ENCODE results near the gene ECHS1. TPM values are rescaled to one million over a fixed set of nuclear protein-coding genes. Genes with fewer than 3 reads are reported as not detected.
A peak's percentile ranks its signal among the peaks of the same experiment; 100 is the strongest.

Gene ECHS1
- total RNA-seq, 4 donors from 2014 or later, result 64.0 to 77.7 (median 73.2) TPM

DNA sequence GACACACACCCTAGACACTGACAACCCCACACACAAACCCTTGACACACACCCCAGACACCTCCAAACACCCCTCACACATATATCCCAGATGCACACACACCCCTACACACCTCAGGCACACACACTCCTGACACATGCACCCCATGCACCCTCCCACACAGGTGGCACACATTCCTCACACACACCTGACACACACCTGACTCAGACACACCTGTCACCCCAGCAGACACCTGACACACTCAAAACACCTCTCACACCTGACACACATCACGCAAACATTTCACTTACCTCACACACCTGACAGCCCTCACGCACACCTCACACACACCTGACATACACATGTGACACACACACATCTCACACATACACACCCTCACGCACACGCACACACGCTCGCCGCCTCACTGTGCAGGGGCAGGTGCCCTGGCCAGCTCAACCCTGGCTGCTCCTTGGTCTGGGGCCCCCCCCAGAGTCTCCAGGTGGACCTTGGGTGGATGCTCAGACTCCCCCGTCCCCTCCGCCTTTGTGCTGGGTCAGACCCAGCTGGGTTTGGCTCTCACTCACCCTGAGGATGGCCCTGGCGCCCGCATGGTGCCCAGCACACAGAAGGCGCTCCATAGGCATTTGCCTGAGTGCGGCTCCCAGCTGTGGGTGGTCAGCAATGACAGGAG, 33.3 kb downstream of the ECHS1 start:
- peaks cover 20 to 25% (median 21%) of the 10 kb centered on the region in 4 donors for H3K4me1 ChIP-seq
- H3K27me3 ChIP-seq, result peaks cover 11 to 97% (median 36%) of the 10 kb centered on the region in 4 donors
- H3K27ac ChIP-seq (replicated peaks in 1 of 4), result no peak overlapping the region
- no peak overlapping the region for H3K4me3 ChIP-seq
- no peaks in the 10 kb centered on the region for H3K9me3 ChIP-seq
- DNase-seq (ENCODE audit: extremely low spot score), result no peak
- TF ChIP-seq POLR2A (IDR thresholded peaks at IDR 0.05; ENCODE audit: low read depth), result no peak
- TF ChIP-seq, protein P1, sequence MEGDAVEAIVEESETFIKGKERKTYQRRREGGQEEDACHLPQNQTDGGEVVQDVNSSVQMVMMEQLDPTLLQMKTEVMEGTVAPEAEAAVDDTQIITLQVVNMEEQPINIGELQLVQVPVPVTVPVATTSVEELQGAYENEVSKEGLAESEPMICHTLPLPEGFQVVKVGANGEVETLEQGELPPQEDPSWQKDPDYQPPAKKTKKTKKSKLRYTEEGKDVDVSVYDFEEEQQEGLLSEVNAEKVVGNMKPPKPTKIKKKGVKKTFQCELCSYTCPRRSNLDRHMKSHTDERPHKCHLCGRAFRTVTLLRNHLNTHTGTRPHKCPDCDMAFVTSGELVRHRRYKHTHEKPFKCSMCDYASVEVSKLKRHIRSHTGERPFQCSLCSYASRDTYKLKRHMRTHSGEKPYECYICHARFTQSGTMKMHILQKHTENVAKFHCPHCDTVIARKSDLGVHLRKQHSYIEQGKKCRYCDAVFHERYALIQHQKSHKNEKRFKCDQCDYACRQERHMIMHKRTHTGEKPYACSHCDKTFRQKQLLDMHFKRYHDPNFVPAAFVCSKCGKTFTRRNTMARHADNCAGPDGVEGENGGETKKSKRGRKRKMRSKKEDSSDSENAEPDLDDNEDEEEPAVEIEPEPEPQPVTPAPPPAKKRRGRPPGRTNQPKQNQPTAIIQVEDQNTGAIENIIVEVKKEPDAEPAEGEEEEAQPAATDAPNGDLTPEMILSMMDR (IDR thresholded peaks at IDR 0.05), result no peak
- TF ChIP-seq EP300 (IDR thresholded peaks at IDR 0.05), result no peak
- TF ChIP-seq POLR2AphosphoS5 (IDR thresholded peaks at IDR 0.05), result no peak
- no peaks in the 10 kb centered on the region for H3K36me3 ChIP-seq
- intact Hi-C loops (cut with DNase I), result loop anchor here (10.0 kb wide), 1 partner anchor 155 kb away; no protein-coding TSS in a partner anchor
- 86% methylated on average over 13 of the region's 13 CpGs for WGBS

DNA sequence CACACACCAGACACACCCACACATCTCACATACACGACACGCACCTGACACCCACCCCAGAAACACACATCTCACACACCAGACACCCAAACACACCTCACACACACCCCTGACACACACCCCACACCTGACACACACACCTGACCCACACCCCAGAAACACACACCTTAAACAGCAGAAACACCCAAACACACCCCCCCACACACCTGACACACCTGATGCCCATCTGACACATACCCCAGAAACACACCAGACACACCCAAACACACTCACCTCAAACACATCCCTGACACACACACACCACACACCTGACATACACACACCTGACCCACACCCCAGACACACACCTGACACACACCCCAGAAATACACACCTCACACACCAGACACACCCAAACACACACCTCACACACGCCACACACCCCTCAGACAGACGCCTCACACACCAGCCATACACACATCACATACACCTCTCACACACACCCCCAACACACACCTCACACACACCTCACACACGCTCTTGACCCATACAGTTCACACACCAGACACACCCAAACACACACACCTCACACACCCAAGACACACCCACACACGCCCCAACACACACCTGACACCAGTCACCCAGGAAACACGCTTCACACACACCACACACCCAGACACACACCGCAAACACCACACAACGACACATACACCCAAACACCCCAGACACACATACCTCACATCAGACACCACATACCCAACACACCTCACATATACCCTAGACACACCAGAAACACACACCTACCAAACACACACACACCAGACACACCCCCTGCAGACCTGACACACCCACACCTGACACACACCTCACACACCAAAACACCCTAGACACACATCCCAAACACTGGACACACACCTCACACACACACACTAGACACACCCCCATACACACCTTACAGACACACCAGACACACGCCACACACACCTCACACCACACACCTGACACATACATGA, 34.8 kb downstream of the ECHS1 start:
- Histone ChIP-seq H3K4me3 (no peak overlapping the region), H3K4me1 (peaks cover 22 to 28% (median 24%) of the 10 kb centered on the region in 4 donors), H3K27me3 (peaks cover 11 to 90% (median 40%) of the 10 kb centered on the region in 4 donors), H3K36me3 (no peaks in the 10 kb centered on the region), H3K27ac (replicated peaks in 1 of 4) (no peak overlapping the region), H3K9me3 (no peaks in the 10 kb centered on the region)
- whole genome bisulfite sequencing, result 91% methylated on average over 10 of the region's 10 CpGs
- no peak for DNase-seq (ENCODE audit: extremely low spot score)
- intact Hi-C loops (cut with DNase I), result loop anchor here (10.0 kb wide), 1 partner anchor 156 kb away; no protein-coding TSS in a partner anchor
- TF ChIP-seq EP300 (IDR thresholded peaks at IDR 0.05) (no peak), POLR2A (IDR thresholded peaks at IDR 0.05; ENCODE audit: low read depth) (no peak), POLR2AphosphoS5 (IDR thresholded peaks at IDR 0.05) (no peak)
- TF ChIP-seq, protein P1 (IDR thresholded peaks at IDR 0.05), result no peak

DNA sequence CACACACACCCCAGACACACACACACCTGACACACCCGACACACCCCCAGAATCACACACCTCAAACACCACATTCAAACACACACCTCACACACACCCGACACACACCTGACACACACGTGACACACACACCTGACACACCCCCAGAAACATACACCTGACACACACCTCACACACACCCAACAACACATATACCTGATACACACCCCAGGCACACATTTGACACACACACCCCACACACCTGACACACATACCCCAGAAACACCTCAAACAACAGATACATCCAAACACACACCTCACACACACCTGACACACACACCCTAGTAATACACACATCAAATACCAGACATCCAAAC, 35.8 kb downstream of the ECHS1 start:
- 81% methylated on average over 3 of the region's 3 CpGs for WGBS
- no peak for TF ChIP-seq POLR2A (IDR thresholded peaks at IDR 0.05; ENCODE audit: low read depth)
- DNase-seq (ENCODE audit: extremely low spot score), result no peak
- no peaks in the 10 kb centered on the region for H3K36me3 ChIP-seq
- no peaks in the 10 kb centered on the region for H3K9me3 ChIP-seq
- H3K4me1 ChIP-seq, result peaks cover 22 to 28% (median 24%) of the 10 kb centered on the region in 4 donors
- H3K4me3 ChIP-seq, result no peak overlapping the region
- intact Hi-C loops (cut with DNase I), result loop anchor here (10.0 kb wide), 1 partner anchor 157 kb away; no protein-coding TSS in a partner anchor
- no peak overlapping the region for H3K27ac ChIP-seq (replicated peaks in 1 of 4)
- peaks cover 11 to 90% (median 39%) of the 10 kb centered on the region in 4 donors for H3K27me3 ChIP-seq

DNA sequence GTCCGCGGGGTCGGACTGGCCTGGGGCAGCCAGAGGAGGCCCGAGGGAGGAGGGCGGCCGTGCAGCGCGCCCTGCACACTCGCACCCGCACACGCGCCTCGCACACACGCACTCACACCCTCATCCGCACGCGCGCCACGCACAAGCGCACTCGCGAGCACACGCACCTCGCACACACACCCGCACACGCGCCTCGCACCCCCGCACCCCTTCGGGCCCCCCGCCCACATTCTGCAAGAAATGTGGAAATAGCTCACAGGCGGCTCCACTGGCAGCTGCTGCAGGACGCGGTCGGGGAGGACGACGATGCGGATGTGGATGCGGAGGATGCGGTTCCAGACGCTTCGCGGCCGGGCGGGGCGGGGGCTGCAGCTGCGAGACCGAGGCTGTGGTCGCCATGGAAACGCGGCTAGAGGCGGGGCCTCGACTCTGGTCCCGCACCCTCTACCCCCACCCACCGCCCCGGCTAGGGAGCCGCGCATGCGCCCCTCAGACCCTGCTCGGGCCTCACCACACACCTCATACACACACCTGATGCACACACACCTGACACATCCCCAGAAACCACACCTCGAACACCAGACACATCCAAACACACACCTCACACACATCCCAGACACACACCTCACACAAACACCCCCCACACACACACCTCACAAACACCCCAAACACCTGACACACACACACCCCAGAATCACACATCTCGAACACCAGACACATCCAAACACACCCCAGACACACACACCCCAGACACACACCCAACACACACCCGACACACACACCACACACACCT, 36.4 kb downstream of the ECHS1 start, which contains the start of gene CALY:
Gene CALY (minus strand): TSS at position 320 of the 793 bp plus-strand sequence. CDS start 7,907 bp downstream, outside the sequence.
- H3K36me3 ChIP-seq, result no peaks in the 10 kb centered on the region
- TF ChIP-seq POLR2A (IDR thresholded peaks at IDR 0.05; ENCODE audit: low read depth) (no peak), EP300 (IDR thresholded peaks at IDR 0.05) (no peak), POLR2AphosphoS5 (IDR thresholded peaks at IDR 0.05) (no peak)
- TF ChIP-seq, protein P1 (IDR thresholded peaks at IDR 0.05), result no peak
- no peaks in the 10 kb centered on the region for H3K9me3 ChIP-seq
- H3K4me1 ChIP-seq, result peaks cover 22 to 28% (median 24%) of the 10 kb centered on the region in 4 donors
- no peak within 1 kb of the TSS for H3K27ac ChIP-seq (replicated peaks in 1 of 4)
- intact Hi-C loops (cut with DNase I), result loop anchor here (10.0 kb wide), 1 partner anchor 158 kb away; no protein-coding TSS in a partner anchor
- H3K4me3 ChIP-seq, result peak within 1 kb of the TSS; percentile 47 to 55 (median 48)
- H3K27me3 ChIP-seq, result peaks cover 11 to 92% (median 41%) of the 10 kb centered on the region in 4 donors
- no peak for DNase-seq (ENCODE audit: extremely low spot score)
- 19% methylated on average over 40 of the region's 63 CpGs for WGBS

Measured in esophagus muscularis mucosa (tissue), 4 donors.